ENCODE results near the gene GRID1.

DNA sequence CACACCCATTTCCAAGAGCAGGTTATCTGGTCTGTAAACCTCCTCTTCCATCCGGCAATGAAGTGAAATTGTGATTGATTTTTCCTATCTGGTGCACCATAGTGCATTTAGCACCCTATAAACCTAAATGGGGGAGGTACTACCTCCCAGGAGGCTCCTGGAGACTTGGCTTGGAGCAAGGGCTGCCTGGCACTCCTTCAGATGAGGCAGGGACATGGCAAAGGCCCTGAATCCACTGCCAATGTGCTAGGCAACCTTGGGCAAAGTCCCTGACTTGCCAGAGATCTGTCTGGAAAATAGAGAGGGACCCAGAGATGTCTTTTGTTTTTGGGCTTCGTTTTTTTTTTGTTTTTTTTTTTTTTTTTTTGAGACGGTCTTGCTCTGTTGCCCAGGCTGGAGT is 6.7 kb upstream of the GRID1 start:
- TF ChIP-seq TAF1 (IDR thresholded peaks at IDR 0.05; ENCODE audit: low read depth, low read length) (no peak), POLR2A (IDR thresholded peaks at IDR 0.05; ENCODE audit: low read depth, low read length) (no peak), SPI1 (IDR thresholded peaks at IDR 0.05; ENCODE audit: low read depth, low read length) (no peak), POLR2AphosphoS5 (IDR thresholded peaks at IDR 0.05; ENCODE audit: low read depth, low read length) (no peak)

Data from GM12891 (cell line).